Measurements from ENCODE around the gene DOCK4.
"Not testable (repeated sequence)": the region's sequence is repeated elsewhere in the genome, so short reads cannot be mapped to it uniquely, and the experiment has no call there.

DOCK4 gene

GRCh38 chr7:112132051-112132694, 74.0 kb downstream of the DOCK4 start:
- DNase-seq: no peak

DNA sequence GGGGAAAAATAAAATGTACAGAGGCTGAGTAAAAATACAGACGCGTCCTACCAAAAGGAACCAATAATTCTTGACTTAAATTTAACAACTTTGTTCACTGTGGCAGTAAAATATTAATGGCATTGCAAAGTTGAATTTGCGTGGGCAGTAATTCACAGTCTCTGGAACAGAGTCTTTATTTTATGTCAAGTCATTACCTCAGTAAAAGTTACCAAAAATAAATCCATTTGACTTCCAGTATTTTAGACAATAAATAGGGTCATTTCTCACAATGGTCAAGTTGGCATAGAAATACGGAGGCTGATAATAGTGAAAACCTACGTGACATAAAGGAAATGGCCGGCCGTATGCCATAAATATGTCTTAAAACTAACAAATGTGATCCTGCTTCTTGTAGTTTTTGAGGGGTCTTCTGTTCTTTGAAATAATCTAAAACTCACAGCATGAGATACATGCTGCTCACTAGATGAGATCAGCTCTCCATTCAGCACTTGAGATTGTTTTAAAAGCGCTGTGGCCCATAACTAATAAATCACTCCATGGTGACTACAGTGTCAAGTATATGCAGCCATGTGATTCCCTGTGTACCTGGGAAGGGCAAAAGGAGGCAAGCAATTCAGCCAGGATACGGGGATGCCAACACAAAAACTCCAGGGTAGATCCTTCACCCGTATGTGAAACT, 75.3 kb downstream of the DOCK4 start:
- DNase-seq: peak; percentile 76

GRCh38 chr7:112129655-112130323, 76.4 kb downstream of the DOCK4 start:
- no peak for DNase-seq

DNA sequence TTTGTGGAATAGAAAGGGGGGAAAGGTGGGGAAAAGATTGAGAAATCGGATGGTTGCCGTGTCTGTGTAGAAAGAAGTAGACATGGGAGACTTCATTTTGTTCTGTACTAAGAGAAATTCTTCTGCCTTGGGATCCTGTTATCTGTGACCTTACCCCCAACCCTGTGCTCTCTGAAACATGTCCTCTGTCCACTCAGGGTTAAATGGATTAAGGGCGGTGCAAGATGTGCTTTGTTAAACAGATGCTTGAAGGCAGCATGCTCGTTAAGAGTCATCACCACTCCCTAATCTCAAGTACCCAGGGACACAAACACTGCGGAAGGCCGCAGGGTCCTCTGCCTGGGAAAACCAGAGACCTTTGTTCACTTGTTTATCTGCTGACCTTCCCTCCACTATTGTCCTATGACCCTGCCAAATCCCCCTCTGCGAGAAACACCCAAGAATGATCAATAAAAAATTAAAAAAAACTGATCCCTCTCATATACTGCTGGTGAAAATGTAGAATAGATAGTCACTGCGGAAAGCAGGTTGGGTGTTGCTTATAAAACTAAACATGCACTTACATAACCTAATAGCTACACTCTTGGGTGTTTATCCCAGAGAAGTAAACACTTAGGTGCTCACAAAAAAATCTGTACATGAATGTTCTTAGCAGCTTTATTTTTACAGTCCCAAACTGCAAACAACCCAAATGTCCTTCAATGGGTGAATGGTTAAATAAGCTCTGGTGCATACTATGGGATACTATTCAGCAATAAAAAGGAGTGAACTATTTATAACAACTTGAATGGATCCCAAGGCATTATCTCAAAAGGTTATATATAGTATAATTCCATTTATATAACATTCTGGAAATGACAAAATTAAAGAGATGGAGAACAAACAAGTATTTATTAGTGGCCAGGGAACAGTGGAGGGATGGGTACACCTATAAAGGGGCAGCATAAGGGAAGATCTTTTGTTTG, 77.5 kb downstream of the DOCK4 start:
- DNase-seq: not testable (repeated sequence)

DNA sequence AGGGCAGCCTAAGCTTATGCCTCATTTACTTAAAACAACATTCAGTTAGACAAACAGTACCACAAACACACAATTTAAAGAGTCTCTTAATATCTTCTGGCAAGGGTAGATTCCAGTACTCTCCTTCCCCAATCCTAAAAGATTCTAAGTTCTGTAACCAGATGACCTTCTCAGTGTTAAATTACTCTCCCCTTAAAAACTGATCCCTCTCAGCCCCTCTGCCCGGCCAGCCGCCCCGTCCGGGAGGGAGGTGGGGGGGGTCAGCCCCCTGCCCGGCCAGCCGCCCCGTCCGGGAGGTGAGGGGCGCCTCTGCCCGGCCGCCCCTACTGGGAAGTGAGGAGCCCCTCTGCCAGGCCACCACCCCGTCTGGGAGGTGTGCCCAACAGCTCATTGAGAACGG, 78.2 kb downstream of the DOCK4 start:
- not testable (repeated sequence) for DNase-seq

DNA sequence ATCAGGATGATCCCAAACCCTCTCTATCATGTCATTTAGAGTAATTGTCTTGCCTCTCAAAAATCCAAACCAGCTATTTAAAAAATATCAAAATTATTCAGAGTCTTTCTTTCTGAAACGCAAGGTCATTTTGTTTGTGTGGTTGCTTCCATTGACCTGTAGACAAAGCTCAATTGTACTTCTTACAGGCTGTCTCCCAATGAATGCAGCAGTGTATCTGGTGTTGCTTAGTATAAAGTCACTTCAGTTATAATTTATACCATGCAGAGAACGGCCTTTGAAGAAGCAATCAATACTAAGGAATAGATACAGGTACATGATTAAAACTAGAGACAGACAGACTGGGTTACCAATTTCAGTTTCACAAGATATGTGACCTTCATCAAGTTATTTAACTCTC, 80.9 kb downstream of the DOCK4 start:
- no peak for DNase-seq

- no peak for DNase-seq
These were observed 82.0 kb downstream of the DOCK4 start for GRCh38 chr7:112124061-112124766.

- no peak for DNase-seq
These were observed 83.4 kb downstream of the DOCK4 start for GRCh38 chr7:112122798-112123197.

DNA sequence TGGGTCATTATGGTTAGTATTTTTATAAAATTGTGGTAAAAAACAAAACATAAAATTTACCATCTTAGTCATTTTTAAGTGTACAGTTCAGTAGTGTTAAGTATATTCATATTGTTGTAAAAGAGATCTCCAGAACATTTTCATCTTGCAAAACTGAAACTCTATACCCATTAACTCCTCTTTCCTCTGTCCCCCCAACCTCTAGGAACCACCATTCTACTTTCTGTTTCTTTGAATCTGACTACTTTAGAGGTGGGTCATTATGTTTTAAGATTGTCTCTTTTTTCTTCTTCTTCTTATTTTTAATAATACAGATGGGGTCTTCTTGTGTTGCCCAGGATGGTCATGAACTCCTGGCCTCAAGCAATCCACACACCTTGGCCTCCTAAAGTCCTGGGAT, 84.1 kb downstream of the DOCK4 start:
- no peak for DNase-seq

GRCh38 chr7:112121318-112121717, 84.9 kb downstream of the DOCK4 start:
- no peak for DNase-seq

DNA sequence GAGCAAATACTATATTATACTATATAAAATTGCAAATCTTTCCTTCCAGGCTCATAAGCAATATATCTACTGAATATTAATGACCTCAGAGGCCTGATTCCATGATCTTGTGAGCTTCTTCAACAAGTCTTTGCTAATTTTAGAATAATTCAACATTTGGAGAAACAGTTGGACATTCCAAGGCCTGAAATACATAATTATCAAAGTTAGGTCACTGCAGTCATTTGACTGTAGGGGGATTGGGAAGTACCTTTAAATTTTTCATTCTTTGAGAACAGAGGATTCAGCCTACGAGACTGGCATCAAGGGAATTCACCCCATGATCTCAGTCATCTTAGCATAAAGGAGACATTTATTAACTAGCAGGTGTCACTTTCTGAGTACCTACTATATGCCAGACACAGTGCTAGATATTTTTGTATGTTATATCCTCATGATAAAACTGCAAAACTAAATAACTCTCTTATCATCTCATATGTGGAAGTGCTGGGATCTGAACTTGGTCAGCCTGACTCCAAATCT, 85.4 kb downstream of the DOCK4 start:
- DNase-seq: no peak

DNA sequence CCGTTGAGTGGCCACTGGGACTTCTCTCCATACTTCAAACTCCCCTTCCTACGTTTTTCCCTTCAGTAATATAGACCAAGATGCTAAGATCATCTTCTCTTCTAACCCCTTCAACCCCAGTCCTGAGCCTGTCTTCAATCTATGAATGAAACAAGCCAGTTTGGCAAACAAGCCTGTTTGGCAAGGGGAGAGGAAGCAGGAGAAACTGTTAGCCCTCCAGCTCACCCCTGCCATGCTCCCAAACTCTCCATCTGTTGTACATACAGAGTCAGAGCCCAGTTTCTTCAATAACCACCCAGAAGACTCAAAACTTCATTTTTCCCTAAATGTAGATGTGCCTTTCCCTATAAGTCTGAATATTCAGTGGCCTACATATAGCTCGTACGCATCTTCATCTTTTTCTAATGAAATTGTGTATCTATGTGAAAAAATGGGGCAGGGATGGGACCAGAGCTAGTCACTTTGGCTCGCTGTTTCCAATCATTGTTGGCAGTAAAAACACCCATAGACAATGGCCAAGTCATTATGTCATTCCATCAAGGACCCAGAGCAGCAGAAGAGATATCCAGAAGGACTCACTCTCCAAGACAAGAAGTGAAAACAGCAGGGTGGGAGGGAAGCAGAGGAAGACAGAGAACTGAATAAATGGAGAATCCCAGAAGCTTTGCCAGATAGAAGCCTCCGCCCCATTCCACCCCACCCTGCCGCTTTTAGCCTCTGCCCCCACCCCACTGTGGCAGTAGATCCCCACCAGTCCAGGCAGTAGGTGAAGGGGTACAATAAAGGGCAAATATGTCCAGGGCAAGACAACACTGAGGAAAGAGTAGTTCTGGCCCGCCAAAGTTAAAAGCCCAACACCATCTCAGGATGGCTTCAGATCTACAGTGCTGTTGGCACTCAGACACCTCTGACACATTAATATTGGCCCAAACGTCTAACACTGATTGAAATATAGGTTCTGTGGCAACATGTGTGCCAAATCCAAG, 87.3 kb downstream of the DOCK4 start:
- no peak for DNase-seq

GRCh38 chr7:112116894-112117293, 89.3 kb downstream of the DOCK4 start:
- no peak for DNase-seq

DNA sequence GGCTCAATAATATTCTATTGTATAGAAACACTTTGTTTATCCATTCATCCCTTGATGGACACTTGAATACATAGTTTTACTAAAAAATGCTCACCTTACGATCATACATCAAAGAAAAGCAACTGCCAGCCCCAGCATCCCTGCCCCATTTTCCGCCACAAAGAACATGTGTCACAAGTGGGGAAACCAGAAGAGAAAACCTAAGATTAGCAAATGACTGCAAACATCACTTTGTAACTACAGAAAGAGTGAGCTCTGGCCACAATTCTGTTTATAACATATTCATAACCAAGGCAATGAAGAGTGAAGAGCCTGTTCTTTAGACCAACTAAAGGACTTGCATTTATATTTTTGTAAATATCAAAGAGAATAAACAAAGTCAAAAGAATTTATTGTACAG, 89.8 kb downstream of the DOCK4 start:
- no peak for DNase-seq

GRCh38 chr7:112115880-112116279, 90.3 kb downstream of the DOCK4 start:
- no peak for DNase-seq

DNA sequence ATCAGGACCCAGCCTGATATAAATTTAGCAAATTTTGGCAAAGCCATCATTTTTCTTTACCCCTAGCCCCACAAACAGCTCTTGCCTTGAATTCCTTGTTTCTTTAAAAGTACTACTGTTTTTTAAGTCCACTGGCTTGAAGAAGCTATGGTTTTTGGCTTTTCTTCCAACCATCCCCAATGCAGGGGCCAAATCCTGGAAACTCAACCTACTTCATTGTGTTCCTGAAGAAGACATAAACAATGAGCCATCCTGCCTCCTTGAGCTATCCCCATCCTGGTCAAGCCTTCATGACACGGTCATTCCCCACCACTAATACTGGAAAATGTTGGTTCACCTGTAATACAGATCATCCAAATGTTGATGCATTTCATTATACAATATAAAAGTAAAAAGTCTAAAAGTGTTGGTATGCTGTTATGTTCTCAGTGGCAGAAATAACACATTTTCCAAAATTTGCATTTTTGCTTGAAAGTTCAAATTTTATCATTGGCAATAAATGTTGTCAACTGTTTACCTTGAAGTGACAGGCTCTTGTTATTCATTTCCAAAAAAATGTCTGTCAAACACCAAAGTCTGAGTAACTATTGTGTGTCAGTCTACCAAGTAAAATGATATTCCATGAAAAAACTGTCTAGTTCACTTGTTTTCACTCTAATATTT, 92.2 kb downstream of the DOCK4 start:
- no peak for DNase-seq

DNA sequence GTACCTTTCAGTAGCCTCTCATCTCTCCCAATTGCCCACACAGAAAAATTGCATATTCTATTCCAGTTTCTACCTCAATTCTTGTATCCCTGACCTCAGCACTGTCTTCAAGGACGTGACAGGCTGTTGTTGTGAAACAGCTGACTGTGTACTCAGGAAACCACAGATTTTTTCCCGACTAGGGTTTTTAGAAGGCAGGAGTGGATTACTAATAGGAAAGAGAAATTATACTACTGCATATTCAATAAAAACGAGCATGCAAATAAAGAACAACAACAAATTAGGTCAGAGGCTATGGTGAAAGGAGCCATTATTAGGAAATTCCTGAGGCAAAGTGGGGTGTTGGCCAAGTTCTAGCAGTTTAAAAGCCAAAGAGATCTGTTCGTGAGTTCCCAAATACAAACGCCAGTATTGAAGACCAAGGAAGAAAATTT, 93.4 kb downstream of the DOCK4 start:
- no peak for DNase-seq

DNA sequence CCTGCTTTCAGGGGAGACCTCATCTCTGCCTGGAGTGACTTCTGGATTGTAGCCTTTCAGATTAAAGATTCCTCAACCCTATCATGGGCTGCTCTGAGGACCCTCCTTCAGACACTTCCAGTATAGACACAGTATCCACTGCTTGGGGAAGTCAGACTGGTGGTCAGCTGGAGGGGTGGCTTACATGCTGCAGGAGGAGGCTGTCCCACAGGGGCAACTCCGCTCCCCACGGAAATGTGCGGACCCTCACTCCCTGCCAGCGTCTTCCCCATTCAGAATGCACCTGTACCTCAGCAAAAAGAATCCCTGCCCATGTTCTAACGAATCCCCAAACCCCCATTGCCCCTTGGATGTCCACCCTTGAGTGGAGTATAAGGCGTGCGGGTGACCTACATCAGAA, 95.5 kb downstream of the DOCK4 start:
- no peak for DNase-seq

GRCh38 chr7:112110175-112110574, 96.0 kb downstream of the DOCK4 start:
- DNase-seq: no peak

GRCh38 chr7:112108981-112109380, 97.2 kb downstream of the DOCK4 start:
- DNase-seq: no peak
